Sigmoid colon (tissue), 4 donors: ENCODE data around the gene PIWIL4.

Experiments used
- POLR2AphosphoS5 ChIP-seq, 4 donors: sonication (generic); formaldehyde crosslinking; IDR thresholded peaks; one replicate each; pipeline ENCODE4 v1.6.1; 2017; ENCODE audit warnings: antibody characterized with exemption in 4 of 4
- TF ChIP-seq, protein P1 (sequence below), 4 experiments: fragments of 450-650 bp in 3 of 4; fragments of 200-600 bp in 1 of 4; IDR thresholded peaks; one replicate each; pipeline ENCODE4 v1.5.1; 2016 to 2019; ENCODE audit warnings: antibody characterized with exemption in 4 of 4, mild to moderate bottlenecking in 3 of 4, moderate library complexity in 2 of 4

DNA sequence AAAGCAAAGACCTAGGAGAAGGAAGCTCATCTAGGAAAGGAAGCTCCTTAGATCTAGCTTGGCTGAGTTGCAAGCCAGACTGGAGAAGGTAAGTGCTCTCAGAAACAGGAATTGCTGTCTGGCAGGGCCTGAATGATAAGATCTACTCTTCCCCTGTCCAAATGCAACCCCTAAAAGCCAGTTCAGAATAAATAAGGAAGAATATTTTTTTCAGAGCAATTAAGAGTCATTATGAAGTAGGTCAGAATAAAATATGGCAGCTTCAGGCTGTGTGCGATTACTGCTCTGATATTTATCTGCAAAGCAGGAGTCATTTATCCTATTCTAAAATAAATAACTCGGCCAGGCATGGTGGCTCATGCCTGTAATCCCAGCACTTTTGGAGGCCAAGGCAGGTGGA is 82.1 kb downstream of the PIWIL4 start:
- TF ChIP-seq, protein P1, sequence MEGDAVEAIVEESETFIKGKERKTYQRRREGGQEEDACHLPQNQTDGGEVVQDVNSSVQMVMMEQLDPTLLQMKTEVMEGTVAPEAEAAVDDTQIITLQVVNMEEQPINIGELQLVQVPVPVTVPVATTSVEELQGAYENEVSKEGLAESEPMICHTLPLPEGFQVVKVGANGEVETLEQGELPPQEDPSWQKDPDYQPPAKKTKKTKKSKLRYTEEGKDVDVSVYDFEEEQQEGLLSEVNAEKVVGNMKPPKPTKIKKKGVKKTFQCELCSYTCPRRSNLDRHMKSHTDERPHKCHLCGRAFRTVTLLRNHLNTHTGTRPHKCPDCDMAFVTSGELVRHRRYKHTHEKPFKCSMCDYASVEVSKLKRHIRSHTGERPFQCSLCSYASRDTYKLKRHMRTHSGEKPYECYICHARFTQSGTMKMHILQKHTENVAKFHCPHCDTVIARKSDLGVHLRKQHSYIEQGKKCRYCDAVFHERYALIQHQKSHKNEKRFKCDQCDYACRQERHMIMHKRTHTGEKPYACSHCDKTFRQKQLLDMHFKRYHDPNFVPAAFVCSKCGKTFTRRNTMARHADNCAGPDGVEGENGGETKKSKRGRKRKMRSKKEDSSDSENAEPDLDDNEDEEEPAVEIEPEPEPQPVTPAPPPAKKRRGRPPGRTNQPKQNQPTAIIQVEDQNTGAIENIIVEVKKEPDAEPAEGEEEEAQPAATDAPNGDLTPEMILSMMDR (IDR thresholded peaks at IDR 0.05): no peak
- no peak for TF ChIP-seq POLR2AphosphoS5 (IDR thresholded peaks at IDR 0.05)
